Cerebellar cortex (tissue), 1 donor: ENCODE measurements around the gene GALR3.

Source experiments
- DNase-seq: peaks from one replicate; pipeline ENCODE4 v3.0.0-alpha.2; 2015; ENCODE audit warnings: low spot score

GALR3 gene

GRCh38 chr22:37824674-37825641 lies 1.8 kb downstream of the GALR3 start:
- DNase-seq = no peak

- DNase-seq = peak; percentile 98
These were observed 3.9 kb downstream of the GALR3 start for GRCh38 chr22:37827056-37827455.

DNA sequence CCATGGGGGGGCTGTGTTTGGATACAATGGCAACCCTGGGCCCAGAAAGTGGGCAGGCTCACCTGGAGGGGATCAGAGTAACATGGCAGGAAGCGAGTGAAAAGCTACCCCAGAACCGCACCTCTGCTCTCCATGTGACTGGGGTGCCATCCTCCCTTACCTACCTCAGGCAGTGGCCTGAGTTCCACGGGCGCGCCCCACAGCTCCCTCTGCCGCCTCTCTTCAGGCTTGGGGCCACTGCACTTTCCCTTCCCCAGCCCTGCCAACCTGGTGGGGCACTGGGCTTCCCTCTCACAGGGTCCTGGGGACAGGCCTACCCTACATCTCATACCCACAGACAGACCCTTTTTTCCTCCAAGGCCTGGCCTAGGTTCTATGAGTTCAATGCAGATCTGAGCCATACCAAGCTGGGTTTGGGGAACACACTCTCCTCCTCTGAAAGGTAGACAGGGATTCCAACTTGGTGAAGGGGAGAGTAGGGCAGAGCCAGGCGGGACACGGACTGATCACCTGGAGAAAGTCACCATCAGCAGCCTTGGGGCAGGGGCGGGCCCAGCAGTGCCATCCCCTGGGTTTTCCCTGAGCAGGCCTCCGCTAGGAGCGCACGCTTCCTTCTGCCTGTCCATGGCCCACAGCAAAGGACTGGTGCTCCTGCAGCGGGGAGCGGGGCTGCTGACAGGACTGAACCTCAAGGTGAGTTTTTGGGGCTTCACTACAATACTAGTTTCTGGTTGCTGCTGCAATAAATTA lies 7.1 kb downstream of the GALR3 start:
- DNase-seq = no peak

GRCh38 chr22:37831472-37831871 lies 8.3 kb downstream of the GALR3 start:
- no peak for DNase-seq

DNA sequence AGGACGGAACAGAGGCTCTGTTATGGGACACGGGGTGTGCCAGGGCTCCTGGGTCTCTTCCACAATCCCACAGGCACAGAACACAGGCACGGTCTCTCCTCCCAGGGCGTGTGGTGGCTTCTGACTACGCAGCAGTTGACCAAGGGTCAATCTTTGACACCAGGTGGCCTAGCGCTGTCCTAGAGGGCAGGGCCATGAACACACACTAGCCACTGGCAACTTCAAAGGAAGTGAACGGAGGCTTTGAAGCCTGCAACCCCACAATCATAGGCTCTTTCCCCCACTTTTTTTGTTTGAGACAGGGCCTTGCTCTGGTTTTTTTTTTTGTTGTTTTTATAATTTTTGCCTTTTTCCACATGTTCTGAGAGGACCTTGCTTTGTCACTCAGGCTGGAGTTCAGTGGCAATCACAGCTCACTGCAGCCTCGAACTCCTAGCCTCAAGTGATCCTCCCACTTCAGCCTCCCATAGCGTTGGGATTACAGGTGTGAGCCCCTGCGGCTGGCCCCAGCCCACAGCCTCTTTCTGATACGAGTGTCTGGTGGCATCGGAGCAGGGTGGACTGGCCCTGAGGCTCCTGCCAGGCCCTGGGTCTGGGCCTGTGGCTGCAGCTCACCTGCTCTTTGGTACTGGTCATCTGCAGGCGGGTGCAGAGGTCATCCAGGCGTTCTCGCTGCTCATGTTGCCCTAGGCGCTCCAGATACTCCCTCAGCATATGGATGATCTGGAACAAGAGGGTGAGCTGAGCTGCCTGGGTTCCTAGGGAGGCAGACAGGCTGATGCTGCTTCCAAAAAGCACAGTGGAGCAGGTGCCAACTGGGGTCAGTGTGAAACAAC lies 9.1 kb downstream of the GALR3 start:
- no peak for DNase-seq

- no peak for DNase-seq
These were observed 19.0 kb downstream of the GALR3 start for GRCh38 chr22:37842015-37842793.

DNA sequence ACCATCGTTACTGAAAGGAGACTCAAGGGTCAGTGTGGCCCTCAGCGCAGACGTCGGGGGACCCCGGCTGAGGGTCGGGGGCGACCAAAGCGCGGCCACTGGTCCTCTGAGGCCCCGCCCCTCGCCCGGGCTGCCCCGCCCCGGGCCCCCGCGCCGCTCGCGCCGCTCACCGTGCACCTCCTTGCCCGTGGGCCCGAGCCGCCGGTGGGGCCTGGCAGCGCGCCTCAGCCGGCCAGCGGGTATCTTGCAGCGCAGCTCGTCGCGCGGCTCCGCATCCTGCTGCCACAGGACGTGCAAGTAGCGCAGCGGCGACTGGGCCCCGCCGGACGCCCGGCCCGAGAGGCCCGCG lies 20.5 kb downstream of the GALR3 start:
- DNase-seq = no peak

- no peak for DNase-seq
These were observed 21.7 kb downstream of the GALR3 start for GRCh38 chr22:37844904-37845329.

DNA sequence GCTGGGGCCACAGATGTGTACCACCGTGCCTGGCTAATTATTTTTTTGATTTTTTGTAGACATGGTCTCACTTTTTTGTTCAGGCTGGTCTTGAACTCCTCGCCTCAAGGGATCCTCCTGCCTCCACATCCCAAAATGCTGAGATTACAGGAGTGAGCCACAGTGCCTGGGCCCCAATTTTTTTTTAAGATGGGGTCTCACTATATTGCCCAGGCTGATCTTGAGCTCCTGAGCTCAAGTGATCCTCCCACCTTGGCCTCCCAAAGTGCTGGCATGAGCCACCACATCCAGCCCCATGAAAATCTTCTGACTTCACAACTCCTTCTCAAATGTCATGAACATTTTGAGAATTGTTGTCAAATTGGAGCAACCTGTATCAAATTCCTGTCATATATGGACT lies 23.3 kb downstream of the GALR3 start:
- no peak for DNase-seq

GRCh38 chr22:37848587-37849088 lies 25.5 kb downstream of the GALR3 start:
- DNase-seq = no peak

DNA sequence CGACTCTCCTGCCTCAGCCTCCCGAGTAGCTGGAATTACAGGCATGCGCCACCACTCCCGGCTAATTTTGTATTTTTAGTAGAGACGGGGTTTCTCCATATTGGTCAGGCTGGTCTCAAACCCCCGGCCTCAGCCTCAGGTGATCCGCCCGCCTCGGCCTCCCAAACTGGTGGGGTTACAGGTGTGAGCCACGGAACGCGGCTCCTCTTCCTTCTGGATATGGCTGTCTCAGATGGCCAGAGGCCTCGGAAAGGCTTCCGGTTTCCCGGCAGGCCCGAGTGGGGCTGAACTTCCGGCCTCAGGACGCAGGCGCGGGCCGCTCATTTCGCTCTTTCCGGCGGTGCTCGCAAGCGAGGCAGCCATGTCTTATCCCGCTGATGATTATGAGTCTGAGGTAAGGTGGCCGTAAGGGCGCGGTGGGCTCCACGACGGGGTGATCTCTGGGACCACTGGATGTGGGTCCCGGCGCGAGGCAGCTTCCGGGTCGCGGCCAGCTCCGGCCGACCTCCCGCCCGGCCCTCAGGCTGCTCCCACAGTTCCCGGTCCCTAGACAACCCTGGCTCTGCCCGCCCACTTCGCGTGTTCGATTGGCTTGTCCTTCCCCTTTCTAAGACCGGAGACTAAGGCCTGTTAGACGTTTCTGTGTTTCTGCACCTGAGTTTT lies 26.0 kb downstream of the GALR3 start, which contains the start of gene EIF3L:
Gene EIF3L (plus strand): TSS at position 331 of the 663 bp plus-strand sequence. CDS start 31 bp downstream, at position 362.
- DNase-seq = peak; percentile 93

DNA sequence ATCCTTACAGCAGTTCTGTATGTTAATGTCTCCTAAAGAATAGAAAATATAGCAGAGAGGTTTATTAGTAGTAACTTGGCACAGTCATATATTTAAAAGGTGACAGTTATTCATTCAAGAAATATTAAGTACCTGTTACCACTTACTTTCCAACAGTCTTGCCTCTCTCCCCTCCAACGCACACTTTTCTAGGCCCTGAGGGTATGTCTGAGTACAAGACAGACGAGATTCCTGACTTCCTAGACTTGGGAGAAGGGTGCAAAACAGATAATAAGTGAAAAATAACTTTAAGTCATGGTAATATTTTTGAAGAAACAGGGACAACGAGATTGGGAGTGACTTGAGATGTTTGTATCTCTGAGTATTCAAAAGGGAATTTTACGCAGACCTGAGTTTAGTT lies 27.6 kb downstream of the GALR3 start:
- no peak for DNase-seq

GRCh38 chr22:37852418-37852817 lies 29.2 kb downstream of the GALR3 start:
- no peak for DNase-seq

- DNase-seq = no peak
These were observed 31.8 kb downstream of the GALR3 start for GRCh38 chr22:37854946-37855345.

DNA sequence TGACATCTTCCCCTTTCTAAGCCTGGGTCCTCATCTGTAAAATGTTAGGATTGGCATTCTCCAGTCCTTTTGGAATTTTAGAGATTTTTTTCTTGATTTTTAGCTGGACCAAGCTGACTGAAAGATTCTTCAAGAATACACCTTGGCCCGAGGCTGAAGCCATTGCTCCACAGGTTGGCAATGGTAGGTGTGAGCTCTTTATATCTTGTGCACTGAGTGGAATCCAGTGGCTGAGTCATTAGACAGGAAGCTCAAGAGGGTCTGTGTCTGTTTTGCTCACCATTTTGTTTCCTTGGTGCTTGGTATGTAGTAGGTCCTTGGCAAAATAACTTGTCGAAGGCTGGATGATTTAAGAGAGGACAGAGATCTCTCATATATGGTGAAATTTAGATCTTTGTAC lies 32.3 kb downstream of the GALR3 start:
- DNase-seq = no peak

DNA sequence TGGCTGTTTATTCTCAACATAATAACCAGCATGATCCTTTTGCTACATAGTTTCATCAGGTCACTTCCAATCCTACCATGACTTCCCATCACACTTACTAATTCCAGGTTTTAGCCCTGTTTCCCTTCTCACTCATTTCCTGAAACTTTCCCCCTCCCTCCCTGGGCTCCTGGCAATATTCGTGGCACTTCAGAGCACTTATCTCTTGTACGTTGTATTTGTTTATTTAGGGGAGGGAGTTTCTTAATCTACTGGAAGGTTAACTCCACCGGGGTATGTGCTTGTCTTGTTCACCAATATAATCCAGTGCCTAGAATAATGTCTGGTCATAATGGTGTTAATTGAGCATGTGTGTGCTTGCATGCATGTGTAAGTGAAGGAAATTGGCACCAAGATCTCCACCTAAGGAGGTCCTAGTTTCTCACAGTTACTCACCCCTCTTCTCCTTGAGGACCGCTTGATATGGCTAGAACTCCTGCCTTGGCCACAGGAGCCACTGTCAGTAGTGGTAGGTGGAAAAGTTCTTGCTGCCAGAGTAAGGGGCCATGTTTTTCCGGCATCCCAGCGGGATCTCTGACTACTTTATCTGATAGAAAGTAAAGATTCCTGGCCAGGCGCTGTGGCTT lies 37.7 kb downstream of the GALR3 start:
- DNase-seq = no peak

GRCh38 chr22:37862570-37863325 lies 39.6 kb downstream of the GALR3 start:
- DNase-seq = no peak

- DNase-seq = no peak
These were observed 42.3 kb downstream of the GALR3 start for GRCh38 chr22:37865510-37865909.

DNA sequence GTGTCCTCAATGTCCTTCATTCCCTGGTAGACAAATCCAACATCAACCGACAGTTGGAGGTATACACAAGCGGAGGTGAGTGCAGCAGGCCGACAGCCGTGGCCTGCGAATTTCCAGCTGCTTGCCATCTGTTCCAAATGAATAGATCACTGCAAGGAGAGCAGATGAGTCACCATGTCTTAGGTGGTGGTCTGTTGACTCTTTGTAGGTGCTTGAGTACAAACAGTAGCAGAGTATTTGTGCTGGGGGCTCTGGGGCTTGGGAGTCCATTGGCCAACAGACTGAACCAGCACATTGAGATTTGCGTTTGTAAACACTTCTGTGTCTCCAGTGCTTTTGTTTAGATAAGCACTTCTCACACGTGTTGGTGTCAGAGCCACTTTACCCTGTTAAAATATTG lies 47.1 kb downstream of the GALR3 start:
- no peak for DNase-seq
